Mesodermal cell (in vitro differentiated cells): ENCODE data around the gene FAM124A.
"Not testable (repeated sequence)": the region's sequence is repeated elsewhere in the genome, so short reads cannot be mapped to it uniquely, and the experiment has no call there.

Source experiments
- H3K27ac ChIP-seq: 2 replicates; pipeline ENCODE4 v1.7.0; 2013; ENCODE audit warnings: mild to moderate bottlenecking, low read depth, low read length, moderate library complexity; ENCODE audit not compliant: severe bottlenecking
- H3K36me3 ChIP-seq: 2 replicates; pipeline ENCODE4 v1.7.1; 2013; ENCODE audit warnings: mild to moderate bottlenecking, low read length, moderate library complexity; ENCODE audit not compliant: control insufficient read depth, insufficient read depth
- H3K4me1 ChIP-seq: one replicate; pipeline ENCODE4 v1.7.1; 2013; ENCODE audit warnings: mild to moderate bottlenecking, low read length; ENCODE audit not compliant: insufficient read depth, control insufficient read depth, poor library complexity, severe bottlenecking
- H3K4me3 ChIP-seq: 2 replicates; pipeline ENCODE4 v1.7.0; 2013; ENCODE audit warnings: low read length, control low read depth, mild to moderate bottlenecking; ENCODE audit not compliant: insufficient read depth, poor library complexity, severe bottlenecking; ENCODE audit errors: extremely low read depth
- H3K9me3 ChIP-seq: 2 replicates; pipeline ENCODE4 v1.7.1; 2013; ENCODE audit warnings: mild to moderate bottlenecking, low read length, moderate library complexity; ENCODE audit not compliant: control insufficient read depth
- WGBS, 2 experiments: methylation state at CpG; one replicate each; pipeline ENCODE4 v1.1.5; 2013; ENCODE audit warnings: missing lambda C conversion rate in 2 of 2; ENCODE audit not compliant: insufficient coverage in 2 of 2; 5-methylcytosine and 5-hydroxymethylcytosine counted together

The FAM124A gene

GRCh38 chr13:51284339-51284738, 62.1 kb downstream of the FAM124A start:
- Histone ChIP-seq H3K4me3 (no peak overlapping the region), H3K9me3 (no peaks in the 10 kb centered on the region), H3K27ac (no peak overlapping the region), H3K36me3 (no peaks in the 10 kb centered on the region), H3K4me1 (no peaks in the 10 kb centered on the region)
- WGBS, 2 experiments: 92 to 100% methylated on average over 1 to 2 of the region's 3 CpGs

GRCh38 chr13:51286135-51287002, 64.2 kb downstream of the FAM124A start:
- H3K9me3 ChIP-seq: no peaks in the 10 kb centered on the region
- no peak overlapping the region for H3K4me3 ChIP-seq
- WGBS, 2 experiments: 41 to 46% methylated on average over 12 to 13 of the region's 13 CpGs
- H3K36me3 ChIP-seq: no peaks in the 10 kb centered on the region
- no peak overlapping the region for H3K27ac ChIP-seq
- no peaks in the 10 kb centered on the region for H3K4me1 ChIP-seq

- H3K36me3 ChIP-seq: no peaks in the 10 kb centered on the region
- 90 to 98% methylated on average over 4 of the region's 4 CpGs for WGBS, 2 experiments
- H3K4me1 ChIP-seq: no peaks in the 10 kb centered on the region
- no peak overlapping the region for H3K27ac ChIP-seq
- no peaks in the 10 kb centered on the region for H3K9me3 ChIP-seq
- H3K4me3 ChIP-seq: no peak overlapping the region
These were observed 65.6 kb downstream of the FAM124A start for GRCh38 chr13:51287758-51288157.

GRCh38 chr13:51288254-51288653, 66.1 kb downstream of the FAM124A start:
- 60 to 91% methylated on average over 1 of the region's 1 CpG for WGBS, 2 experiments
- not testable (repeated sequence) for H3K36me3 ChIP-seq, H3K27ac ChIP-seq, H3K4me3 ChIP-seq, H3K4me1 ChIP-seq, H3K9me3 ChIP-seq

- Histone ChIP-seq H3K4me3 (no peak overlapping the region), H3K36me3 (no peaks in the 10 kb centered on the region), H3K9me3 (no peaks in the 10 kb centered on the region), H3K4me1 (no peaks in the 10 kb centered on the region), H3K27ac (no peak overlapping the region)
- WGBS, 2 experiments: 78 to 88% methylated on average over 4 to 5 of the region's 5 CpGs
These were observed 69.1 kb downstream of the FAM124A start for GRCh38 chr13:51291341-51291740.

- Histone ChIP-seq H3K4me3 (no peak overlapping the region), H3K36me3 (no peaks in the 10 kb centered on the region), H3K27ac (no peak overlapping the region), H3K4me1 (no peaks in the 10 kb centered on the region), H3K9me3 (no peaks in the 10 kb centered on the region)
- WGBS, 2 experiments: 100% methylated on average over 2 to 4 of the region's 6 CpGs
These were observed 69.9 kb downstream of the FAM124A start for GRCh38 chr13:51292000-51292565.

GRCh38 chr13:51297556-51297955, 75.4 kb downstream of the FAM124A start:
- 100% methylated on average over 1 of the region's 2 CpGs; no CpG with 5 or more reads in 1 of the 2 experiments for WGBS, 2 experiments
- H3K4me1 ChIP-seq: no peaks in the 10 kb centered on the region
- no peaks in the 10 kb centered on the region for H3K9me3 ChIP-seq
- H3K27ac ChIP-seq: no peak overlapping the region
- H3K36me3 ChIP-seq: no peaks in the 10 kb centered on the region
- H3K4me3 ChIP-seq: no peak overlapping the region

GRCh38 chr13:51298812-51299211, 76.6 kb downstream of the FAM124A start:
- Histone ChIP-seq H3K36me3 (no peaks in the 10 kb centered on the region), H3K9me3 (no peaks in the 10 kb centered on the region), H3K4me3 (no peak overlapping the region), H3K4me1 (no peaks in the 10 kb centered on the region), H3K27ac (no peak overlapping the region)
- WGBS, 2 experiments: 82 to 100% methylated on average over 1 of the region's 1 CpG

- H3K4me3 ChIP-seq: no peak overlapping the region
- H3K9me3 ChIP-seq: no peaks in the 10 kb centered on the region
- no peaks in the 10 kb centered on the region for H3K36me3 ChIP-seq
- 0% methylated on average over 1 of the region's 2 CpGs; no CpG with 5 or more reads in 1 of the 2 experiments for WGBS, 2 experiments
- no peak overlapping the region for H3K27ac ChIP-seq
- H3K4me1 ChIP-seq: no peaks in the 10 kb centered on the region
These were observed 80.9 kb downstream of the FAM124A start for GRCh38 chr13:51303063-51303552.

GRCh38 chr13:51303882-51304281, 81.7 kb downstream of the FAM124A start:
- no peak overlapping the region for H3K4me3 ChIP-seq
- H3K27ac ChIP-seq: no peak overlapping the region
- H3K4me1 ChIP-seq: no peaks in the 10 kb centered on the region
- no peaks in the 10 kb centered on the region for H3K9me3 ChIP-seq
- no peaks in the 10 kb centered on the region for H3K36me3 ChIP-seq
